GM12891 (cell line): ENCODE data around the gene TUBE1.
"Not testable (repeated sequence)": the region's sequence is repeated elsewhere in the genome, so short reads cannot be mapped to it uniquely, and the experiment has no call there.

ENCODE experiments used
- PAX5 ChIP-seq: IDR thresholded peaks from 2 replicates; pipeline ENCODE4 v1.6.1; 2011; ENCODE audit warnings: low read length, moderate library complexity, mild to moderate bottlenecking; ENCODE audit not compliant: insufficient read depth, severe bottlenecking
- POLR2A ChIP-seq: IDR thresholded peaks from 2 replicates; pipeline ENCODE4 v1.6.1; 2011; ENCODE audit warnings: low read depth, low read length, control low read depth
- POLR2AphosphoS5 ChIP-seq: IDR thresholded peaks from 2 replicates; pipeline ENCODE4 v1.6.1; 2011; ENCODE audit warnings: low read depth, low read length, control low read depth
- TAF1 ChIP-seq: IDR thresholded peaks from 2 replicates; pipeline ENCODE4 v1.6.1; 2011; ENCODE audit warnings: low read depth, low read length, control low read depth

- not testable (repeated sequence) for TF ChIP-seq POLR2A, TAF1, POLR2AphosphoS5, PAX5
Measured at GRCh38 chr6:112047523-112047922, 39.8 kb downstream of the TUBE1 start.
